Measurements from ENCODE around the gene UNC13D.

- no peak for TF ChIP-seq SUZ12 (IDR thresholded peaks at IDR 0.05; ENCODE audit: extremely low read depth, insufficient read depth, insufficient read length)
- no peak for TF ChIP-seq ZNF274 (IDR thresholded peaks at IDR 0.05; ENCODE audit: low read depth, low read length)
- no peak for TF ChIP-seq YY1 (IDR thresholded peaks at IDR 0.05; ENCODE audit: insufficient read depth, insufficient read length)
Measured at GRCh38 chr17:75877752-75878173, 33.6 kb upstream of the UNC13D start.
